LNCaP clone FGC (cell line): ENCODE data around the gene SLC8A1.

Source experiments
- DNase-seq: peaks from one replicate; pipeline ENCODE4 v3.0.0-alpha.2; 2011; ENCODE audit warnings: low read depth
- H3K4me3 ChIP-seq: 2 replicates; pipeline ENCODE4 v1.5.1; 2011; ENCODE audit warnings: mild to moderate bottlenecking, low read depth, low read length, control low read depth
- CTCF ChIP-seq: IDR thresholded peaks from 2 replicates; pipeline ENCODE4 v1.5.1; 2012; ENCODE audit warnings: mild to moderate bottlenecking; ENCODE audit not compliant: control insufficient read depth, insufficient read depth; ENCODE audit errors: extremely low read depth

Gene SLC8A1

GRCh38 chr2:40230707-40231432, 221.0 kb downstream of the SLC8A1 start:
- no peak for DNase-seq
- 0 out of 2 replicates have a peak, but pooled peaks have one; percentile 6 for TF ChIP-seq CTCF
- H3K4me3 ChIP-seq: no peak overlapping the region

GRCh38 chr2:40230186-40230585, 221.7 kb downstream of the SLC8A1 start:
- TF ChIP-seq CTCF: no peak
- H3K4me3 ChIP-seq: no peak overlapping the region
- DNase-seq: no peak

- no peak for DNase-seq
- no peak for TF ChIP-seq CTCF
- H3K4me3 ChIP-seq: no peak overlapping the region
Observed at GRCh38 chr2:40228310-40228709, 223.6 kb downstream of the SLC8A1 start.

GRCh38 chr2:40227210-40227609, 224.7 kb downstream of the SLC8A1 start:
- no peak for TF ChIP-seq CTCF
- DNase-seq: no peak
- H3K4me3 ChIP-seq: no peak overlapping the region

DNA sequence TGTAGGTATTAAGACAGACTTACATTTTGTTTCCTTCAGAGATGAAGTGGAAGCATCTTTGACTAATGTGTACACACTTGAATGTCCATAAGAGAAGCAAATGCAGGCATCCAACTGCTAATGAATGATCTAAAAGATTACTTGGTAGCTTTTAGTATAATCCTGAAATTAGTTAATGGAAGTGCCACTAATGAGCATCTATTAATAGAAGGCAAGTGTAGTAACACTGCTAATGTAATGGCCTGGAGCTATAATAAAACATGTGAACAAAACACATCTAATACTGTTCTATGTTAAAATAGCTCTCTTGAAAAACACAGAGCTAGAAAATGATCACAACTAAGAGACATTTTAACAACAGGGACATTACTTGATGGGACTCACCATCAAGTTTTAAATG, 225.3 kb downstream of the SLC8A1 start:
- H3K4me3 ChIP-seq: no peak overlapping the region
- no peak for DNase-seq
- no peak for TF ChIP-seq CTCF

DNA sequence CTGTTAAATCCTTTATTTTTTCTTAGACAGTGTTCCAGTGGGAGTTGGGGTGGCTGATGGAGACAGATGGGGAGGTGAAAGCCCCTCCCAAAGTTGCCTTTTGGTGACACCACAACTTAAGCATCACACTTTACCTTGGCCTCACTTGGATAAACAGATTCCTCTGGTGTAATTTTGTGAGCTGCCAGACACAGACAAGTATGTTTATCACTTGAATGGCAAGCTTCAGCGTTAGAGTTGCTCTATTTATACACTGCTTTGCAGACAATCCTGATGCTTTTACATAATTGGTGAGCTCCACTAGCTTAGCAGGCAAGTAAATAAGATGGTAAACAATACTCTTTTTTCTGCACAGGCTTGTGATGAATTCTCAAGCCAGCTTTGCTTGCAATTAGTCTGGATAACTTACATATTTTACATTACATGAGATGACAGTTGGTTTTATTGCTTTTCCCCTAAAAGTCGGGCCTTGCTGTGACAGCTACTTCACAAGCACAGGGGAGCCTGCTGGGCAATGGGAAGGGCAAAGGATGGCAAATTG, 226.2 kb downstream of the SLC8A1 start:
- no peak overlapping the region for H3K4me3 ChIP-seq
- TF ChIP-seq CTCF: no peak
- no peak for DNase-seq

GRCh38 chr2:40224318-40224717, 227.6 kb downstream of the SLC8A1 start:
- no peak overlapping the region for H3K4me3 ChIP-seq
- DNase-seq: no peak
- no peak for TF ChIP-seq CTCF
